GM21423 (cell line): ENCODE results near the gene KIF3C.
"Not testable (repeated sequence)": the region's sequence is repeated elsewhere in the genome, so short reads cannot be mapped to it uniquely, and the experiment has no call there.

Experiments used
- ATAC-seq: cut with Tn5 transposase; IDR thresholded peaks from one replicate; pipeline ENCODE4 v1.9.1; 2021; ENCODE audit warnings: mild to moderate bottlenecking, moderate library complexity; ENCODE audit not compliant: unreplicated experiment

Gene KIF3C

GRCh38 chr2:25982273-25982967 is at the start of gene KIF3C:
Gene KIF3C (minus strand): TSS chr2:25982497. CDS start chr2:25981917, 580 bp downstream.
- ATAC-seq: peak; percentile 65

DNA sequence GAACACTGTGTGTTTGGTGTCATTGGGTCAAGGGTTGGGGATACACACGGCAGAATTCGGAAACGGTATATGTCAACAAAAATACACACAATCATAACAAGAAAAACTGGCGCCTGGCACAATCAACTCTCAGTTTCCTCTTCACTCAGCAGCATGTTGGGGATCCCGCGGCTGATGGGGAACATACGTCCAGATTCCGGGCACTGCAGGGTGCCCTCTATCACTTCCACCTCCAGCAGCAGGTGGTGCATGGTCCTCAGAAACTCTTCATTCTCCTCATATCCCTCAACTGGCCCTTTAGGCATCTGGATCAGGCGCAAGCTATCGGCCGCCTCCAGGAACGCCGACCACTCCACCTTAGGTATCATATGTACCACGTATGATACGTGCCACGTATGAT is 45.8 kb upstream of the KIF3C start:
- not testable (repeated sequence) for ATAC-seq

DNA sequence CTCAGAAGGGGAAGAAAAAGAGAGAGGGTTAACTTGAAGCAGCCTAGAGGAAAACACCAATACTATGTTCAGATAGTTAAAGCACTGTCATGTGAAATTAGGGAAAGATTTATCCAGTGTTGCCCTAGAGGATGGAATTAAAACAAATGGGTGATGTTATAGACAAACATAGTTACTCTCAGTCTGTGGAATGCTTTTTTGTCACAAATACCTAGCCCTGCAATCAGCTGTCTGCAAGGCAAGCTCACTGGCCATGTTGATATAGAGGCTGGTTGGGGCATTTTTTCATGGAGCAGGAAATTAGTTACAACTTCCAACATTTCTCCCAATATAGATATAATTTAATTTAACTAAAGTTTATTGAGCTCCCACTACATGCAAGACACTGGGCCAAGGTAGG is 43.2 kb upstream of the KIF3C start:
- no peak for ATAC-seq

GRCh38 chr2:26024260-26024659 is 42.0 kb upstream of the KIF3C start:
- ATAC-seq: no peak

DNA sequence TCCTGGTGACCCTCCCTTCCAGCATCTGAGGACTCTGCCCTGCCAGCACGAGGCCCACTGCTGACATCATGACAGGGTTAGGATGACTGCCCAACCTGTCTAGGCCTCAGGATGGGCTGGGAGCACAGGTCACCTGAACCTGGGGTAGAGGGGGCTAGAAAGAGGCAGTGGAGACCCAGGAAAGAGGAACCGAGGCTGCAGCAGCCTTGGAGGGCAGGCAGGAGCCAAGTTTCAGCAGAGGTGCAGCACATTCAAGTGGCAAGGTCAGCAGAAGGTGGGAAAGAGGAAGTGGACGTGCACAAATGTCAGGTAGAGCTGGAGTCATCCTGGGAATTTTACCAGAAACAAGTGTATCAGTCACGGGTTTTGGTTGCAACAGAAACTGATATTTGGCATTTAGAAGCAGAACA is 37.9 kb upstream of the KIF3C start:
- no peak for ATAC-seq

- ATAC-seq: peak; percentile 51
Measured at GRCh38 chr2:26018184-26019055, 36.1 kb upstream of the KIF3C start.

DNA sequence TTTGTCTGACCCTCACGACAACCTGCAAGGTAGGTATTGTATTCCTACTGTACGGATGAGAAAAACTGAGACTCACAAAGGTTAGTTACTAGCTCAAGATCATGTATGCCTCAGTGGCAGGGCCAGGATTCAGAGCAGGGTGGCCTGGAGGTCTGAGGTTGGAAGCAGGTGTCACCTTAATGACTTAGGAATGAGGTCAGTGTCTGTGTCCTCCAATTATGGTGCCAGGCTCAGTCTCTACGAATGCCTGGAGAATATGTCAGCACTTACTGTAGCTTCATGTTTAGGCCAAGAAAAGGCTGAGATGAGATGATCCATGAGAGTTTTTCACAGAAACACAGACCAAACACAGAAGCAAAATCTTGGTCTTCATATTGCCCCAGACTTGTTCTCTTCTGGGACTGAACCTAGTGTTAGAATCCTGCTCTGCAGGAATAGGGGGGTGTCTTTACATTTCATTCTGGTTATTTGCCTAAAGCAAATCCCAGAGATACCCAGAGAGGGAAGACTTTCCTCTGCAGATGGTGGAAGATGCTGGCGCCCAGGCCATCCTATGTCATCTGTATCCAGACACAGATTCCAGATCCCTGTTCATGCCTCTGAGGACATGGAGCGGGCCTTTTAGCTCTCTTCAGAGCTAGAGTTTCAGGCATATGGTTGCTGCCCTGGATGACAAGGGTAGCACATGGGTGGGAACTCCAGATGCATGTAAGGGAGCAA is 35.3 kb upstream of the KIF3C start:
- ATAC-seq: no peak

- ATAC-seq: not testable (repeated sequence)
Measured at GRCh38 chr2:26016706-26017045, 34.4 kb upstream of the KIF3C start.

- ATAC-seq: no peak
Measured at GRCh38 chr2:26016012-26016705, 33.9 kb upstream of the KIF3C start.

DNA sequence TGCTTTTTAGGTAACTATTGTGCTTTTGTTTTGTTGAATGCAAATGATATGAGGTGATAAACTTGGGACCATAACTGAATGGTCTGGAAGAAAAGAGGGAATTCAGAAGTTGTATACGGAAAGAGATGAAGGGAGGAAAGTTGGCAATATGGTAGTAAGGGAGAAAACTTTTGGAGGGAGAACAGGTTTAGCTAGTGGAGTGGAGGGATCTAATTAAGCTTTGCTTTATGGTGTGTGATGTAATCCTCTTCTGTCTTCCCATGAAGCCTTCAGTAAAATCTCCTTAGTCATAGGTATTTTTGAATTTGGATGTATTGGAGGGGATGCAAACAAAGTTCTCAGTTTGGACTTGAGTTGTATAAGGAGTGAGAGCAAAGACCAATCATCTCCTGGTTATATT is 31.4 kb upstream of the KIF3C start:
- ATAC-seq: no peak

- no peak for ATAC-seq
Measured at GRCh38 chr2:26011990-26012856, 29.9 kb upstream of the KIF3C start.

- no peak for ATAC-seq
Measured at GRCh38 chr2:26011609-26011989, 29.3 kb upstream of the KIF3C start.

- ATAC-seq: no peak
Measured at GRCh38 chr2:26010943-26011342, 28.6 kb upstream of the KIF3C start.

DNA sequence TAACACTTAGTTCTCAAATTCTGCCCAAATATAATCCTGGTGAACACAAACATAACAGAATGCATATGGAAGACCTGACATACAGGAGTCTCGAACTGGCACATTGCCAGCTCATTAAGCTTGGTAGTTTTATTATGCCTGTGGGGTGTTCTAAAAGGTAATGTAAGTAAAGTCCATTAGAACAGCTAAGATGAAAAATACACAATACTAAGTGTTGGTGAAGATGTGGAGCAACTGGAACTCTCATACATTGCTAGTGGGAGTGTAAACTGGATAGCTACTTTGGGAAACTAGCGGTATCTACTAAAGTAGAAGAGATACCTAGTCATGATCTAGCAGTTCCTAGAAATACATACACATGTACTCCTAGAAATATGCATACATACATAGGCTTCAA is 27.3 kb upstream of the KIF3C start:
- no peak for ATAC-seq

DNA sequence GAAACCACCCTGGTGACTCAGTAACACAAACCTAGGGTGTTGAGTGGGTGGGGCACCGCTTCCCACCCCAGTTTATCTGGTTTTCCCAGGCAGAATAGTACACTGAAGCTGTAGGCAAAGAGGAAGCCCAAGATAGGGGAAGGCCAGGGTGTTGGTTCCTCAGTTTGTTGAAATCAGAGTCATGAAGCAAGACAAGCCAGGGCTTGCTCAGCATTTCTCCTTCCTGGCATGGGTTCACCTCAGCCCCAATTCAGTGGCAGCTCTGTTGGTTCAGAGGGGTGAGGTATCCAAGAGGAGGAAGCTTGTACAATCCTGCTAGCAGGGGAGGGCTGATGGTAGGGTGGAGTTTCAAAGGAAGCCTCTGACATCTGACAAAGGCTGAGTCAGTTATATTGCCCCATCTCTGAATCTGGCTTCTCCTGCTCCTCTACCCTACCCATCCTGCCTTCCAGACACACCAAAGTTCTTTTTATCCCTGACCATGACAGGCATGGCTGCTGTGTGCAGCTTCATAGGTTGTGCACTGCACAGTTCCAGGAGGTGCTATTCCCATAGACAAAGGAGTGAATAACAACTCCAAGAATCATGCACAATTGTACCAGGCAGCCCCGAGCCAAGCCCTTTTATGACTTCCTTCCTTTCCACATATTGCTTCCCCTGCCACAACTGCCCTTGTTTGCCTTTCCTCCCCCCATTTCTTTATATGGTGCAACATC is 26.7 kb upstream of the KIF3C start:
- ATAC-seq: no peak

- ATAC-seq: no peak
Measured at GRCh38 chr2:26008095-26008494, 25.8 kb upstream of the KIF3C start.

DNA sequence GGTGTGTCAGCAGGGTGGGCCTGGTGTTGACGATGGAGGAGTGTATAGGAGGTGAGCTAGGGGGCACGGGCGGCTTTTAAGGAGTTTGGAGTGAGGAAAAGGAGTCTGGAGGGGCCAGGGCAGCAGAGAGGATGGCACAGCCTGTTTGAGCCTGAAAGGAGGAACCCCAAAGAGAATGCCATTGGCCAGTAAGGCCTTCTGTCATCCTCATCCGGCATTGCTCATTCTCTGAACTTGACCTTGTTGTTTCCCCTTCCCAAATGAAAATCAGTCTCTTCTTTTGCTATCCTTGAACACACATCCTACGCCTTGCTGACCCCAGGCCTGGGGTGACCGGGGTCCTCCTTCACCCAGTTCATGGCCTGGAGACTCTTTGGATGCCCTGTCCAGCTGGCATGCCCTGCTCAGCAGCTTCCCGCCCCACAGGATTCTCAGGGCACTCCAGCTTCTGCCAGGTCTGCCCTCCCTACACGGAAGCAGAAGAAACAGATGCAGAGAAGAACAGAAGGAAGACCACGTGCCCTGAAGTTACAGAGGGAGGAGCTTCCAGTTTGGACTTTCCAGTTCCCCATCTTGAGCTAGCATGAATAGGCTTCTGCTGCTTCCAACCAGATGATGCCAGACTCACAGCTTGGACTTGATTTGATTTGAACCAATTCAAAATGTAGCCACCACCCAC is 20.5 kb upstream of the KIF3C start:
- no peak for ATAC-seq

GRCh38 chr2:26001743-26002351 is 19.6 kb upstream of the KIF3C start:
- no peak for ATAC-seq
